Esophagus squamous epithelium (tissue), 5 donors: ENCODE measurements around the gene MMP8. TPM values are rescaled to one million over a fixed set of nuclear protein-coding genes. Genes with fewer than 3 reads are reported as not detected.

Experiments
- DNase-seq: peaks from one replicate; lab custom pipeline; 2025; lab: John Stamatoyannopoulos, UW
- H3K27ac ChIP-seq, 4 donors: fragments of 200-600 bp; sonication (generic); one replicate each; pipeline ENCODE4 v1.5.1; 2016 to 2019; ENCODE audit warnings: mild to moderate bottlenecking in 1 of 4
- H3K27me3 ChIP-seq, 4 donors: fragments of 200-600 bp; sonication (generic); 1 replicate in 3 of 4; 2 replicates in 1 of 4; pipeline versions ENCODE4 v1.5.1 to v1.6.0; 2017 to 2021; ENCODE audit warnings: antibody characterized with exemption in 1 of 4
- H3K36me3 ChIP-seq, 3 donors: fragments of 200-600 bp; sonication (generic); one replicate each; pipeline ENCODE4 v1.5.1; 2016 to 2019
- H3K4me1 ChIP-seq, 3 donors: fragments of 200-600 bp; sonication (generic); one replicate each; pipeline ENCODE4 v1.5.1; 2017 to 2019
- H3K4me3 ChIP-seq, 4 donors: fragments of 200-600 bp; sonication (generic); 1 replicate in 3 of 4; 2 replicates in 1 of 4; pipeline ENCODE4 v1.5.1; 2016 to 2019; ENCODE audit warnings: mild to moderate bottlenecking in 2 of 4, moderate library complexity in 1 of 4
- H3K9me3 ChIP-seq, 3 donors: fragments of 200-600 bp; sonication (generic); one replicate each; pipeline ENCODE4 v1.5.1; 2016 to 2019
- CTCF ChIP-seq, 6 experiments: fragments of 450-650 bp in 4 of 6; fragments of 200-600 bp in 2 of 6; sonication (generic) in 2 of 6; IDR thresholded peaks; one replicate each; pipeline ENCODE4 v1.5.1; 2016 to 2019; ENCODE audit warnings: antibody characterized with exemption in 6 of 6, mild to moderate bottlenecking in 4 of 6, moderate library complexity in 4 of 6
- POLR2A ChIP-seq, 4 donors: fragments of 450-650 bp; IDR thresholded peaks; one replicate each; pipeline ENCODE4 v1.6.1; 2017; ENCODE audit warnings: antibody characterized with exemption in 4 of 4, mild to moderate bottlenecking in 4 of 4, moderate library complexity in 3 of 4
- WGBS, 2 donors: methylation state at CpG; one replicate each; pipeline ENCODE4 v1.1.5; 2018; 5-methylcytosine and 5-hydroxymethylcytosine counted together
- intact Hi-C: fragments of 100-400 bp; cut with DNase I; formaldehyde crosslinking; loops from one replicate; pipeline ENCODE4 v1.15.0; 2022
- total RNA-seq, 4 donors: library from RNA; depleted of rRNA; stranded (reverse); fragments of >200 nt; gene quantifications; one replicate each; pipeline ENCODE4 v1.1.0, GENCODE V29; 2016
- donor health status: DM: yes; HTN: yes; CAD: no.

MMP8 gene
- total RNA-seq, 4 donors from 2014 or later: not detected

- Histone ChIP-seq H3K4me3 (no peak overlapping the region), H3K4me1 (no peaks in the 10 kb centered on the region), H3K27me3 (no peaks in the 10 kb centered on the region), H3K36me3 (no peaks in the 10 kb centered on the region), H3K9me3 (no peaks in the 10 kb centered on the region), H3K27ac (no peak overlapping the region)
- TF ChIP-seq CTCF (IDR thresholded peaks at IDR 0.05) (no peak), POLR2A (IDR thresholded peaks at IDR 0.05) (no peak)
- no peak for DNase-seq
- intact Hi-C loops: no loop called here
These were observed 1.9 kb downstream of the MMP8 start for GRCh38 chr11:102722821-102723220.

DNA sequence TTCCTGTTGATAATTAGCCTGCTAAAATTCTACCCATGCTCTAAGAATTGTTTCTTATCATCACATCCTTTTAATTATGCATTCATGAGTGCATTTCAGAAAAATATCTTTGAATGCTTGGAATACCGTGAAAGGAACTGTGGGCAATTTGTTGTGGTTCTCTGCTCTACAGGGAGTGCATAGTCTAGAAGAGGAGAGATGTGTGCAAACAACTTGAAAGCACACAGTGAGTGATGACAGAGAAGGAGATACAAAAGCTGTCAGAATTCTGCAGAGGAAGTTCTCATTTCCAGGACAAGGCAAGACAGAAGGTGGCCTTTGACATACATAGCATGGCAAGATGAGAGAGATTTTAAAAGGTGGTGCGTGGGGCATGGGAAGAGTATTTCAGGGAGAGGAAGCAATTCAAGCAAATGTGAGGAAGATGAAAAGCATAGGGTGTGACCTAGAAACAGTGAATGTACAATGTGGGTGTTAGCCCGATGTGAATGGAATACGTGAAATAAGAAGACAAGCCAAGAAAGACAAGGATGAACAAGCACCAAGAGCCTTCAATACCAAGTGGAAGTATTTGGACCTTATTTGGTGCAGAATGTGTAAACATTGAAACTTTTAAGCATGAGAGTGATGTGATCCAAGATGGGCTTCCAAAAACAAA lies 5.0 kb downstream of the MMP8 start:
- Histone ChIP-seq H3K27ac (no peak overlapping the region), H3K4me3 (no peak overlapping the region), H3K9me3 (no peaks in the 10 kb centered on the region), H3K4me1 (no peaks in the 10 kb centered on the region), H3K27me3 (no peaks in the 10 kb centered on the region), H3K36me3 (no peaks in the 10 kb centered on the region)
- no peak for TF ChIP-seq POLR2A (IDR thresholded peaks at IDR 0.05)
- no peak for TF ChIP-seq CTCF (IDR thresholded peaks at IDR 0.05)
- 31 to 47% methylated on average over 4 of the region's 4 CpGs for WGBS, 2 donors
- intact Hi-C loops: no loop called here
- no peak for DNase-seq

- no peak for TF ChIP-seq CTCF (IDR thresholded peaks at IDR 0.05)
These were observed 7.5 kb downstream of the MMP8 start for GRCh38 chr11:102717280-102717679.

GRCh38 chr11:102716527-102716926 lies 8.2 kb downstream of the MMP8 start:
- Histone ChIP-seq H3K4me3 (no peak overlapping the region), H3K9me3 (no peaks in the 10 kb centered on the region), H3K4me1 (no peaks in the 10 kb centered on the region), H3K27ac (no peak overlapping the region), H3K36me3 (no peaks in the 10 kb centered on the region), H3K27me3 (no peaks in the 10 kb centered on the region)
- intact Hi-C loops: no loop called here
- TF ChIP-seq POLR2A (IDR thresholded peaks at IDR 0.05): no peak
- TF ChIP-seq CTCF (IDR thresholded peaks at IDR 0.05): no peak
- no peak for DNase-seq
- WGBS, 2 donors: 71 to 85% methylated on average over 1 of the region's 1 CpG

More at GRCh38 chr11:102717280-102717679, 7.5 kb downstream of the MMP8 start:
- Histone ChIP-seq H3K27ac (no peak overlapping the region), H3K27me3 (no peaks in the 10 kb centered on the region), H3K4me3 (no peak overlapping the region), H3K9me3 (no peaks in the 10 kb centered on the region), H3K36me3 (no peaks in the 10 kb centered on the region), H3K4me1 (no peaks in the 10 kb centered on the region)
- intact Hi-C loops: no loop called here
- DNase-seq: no peak

- TF ChIP-seq POLR2A (IDR thresholded peaks at IDR 0.05) (no peak), CTCF (IDR thresholded peaks at IDR 0.05) (no peak)
- 78 to 82% methylated on average over 3 of the region's 3 CpGs for WGBS, 2 donors
- Histone ChIP-seq H3K27ac (no peak overlapping the region), H3K36me3 (no peaks in the 10 kb centered on the region), H3K9me3 (no peaks in the 10 kb centered on the region), H3K4me1 (no peaks in the 10 kb centered on the region), H3K4me3 (no peak overlapping the region), H3K27me3 (no peaks in the 10 kb centered on the region)
- no peak for DNase-seq
- intact Hi-C loops: no loop called here
These were observed 12.6 kb downstream of the MMP8 start for GRCh38 chr11:102712137-102712536.
